ENCODE results near the gene DEF6.

Gene DEF6

DNA sequence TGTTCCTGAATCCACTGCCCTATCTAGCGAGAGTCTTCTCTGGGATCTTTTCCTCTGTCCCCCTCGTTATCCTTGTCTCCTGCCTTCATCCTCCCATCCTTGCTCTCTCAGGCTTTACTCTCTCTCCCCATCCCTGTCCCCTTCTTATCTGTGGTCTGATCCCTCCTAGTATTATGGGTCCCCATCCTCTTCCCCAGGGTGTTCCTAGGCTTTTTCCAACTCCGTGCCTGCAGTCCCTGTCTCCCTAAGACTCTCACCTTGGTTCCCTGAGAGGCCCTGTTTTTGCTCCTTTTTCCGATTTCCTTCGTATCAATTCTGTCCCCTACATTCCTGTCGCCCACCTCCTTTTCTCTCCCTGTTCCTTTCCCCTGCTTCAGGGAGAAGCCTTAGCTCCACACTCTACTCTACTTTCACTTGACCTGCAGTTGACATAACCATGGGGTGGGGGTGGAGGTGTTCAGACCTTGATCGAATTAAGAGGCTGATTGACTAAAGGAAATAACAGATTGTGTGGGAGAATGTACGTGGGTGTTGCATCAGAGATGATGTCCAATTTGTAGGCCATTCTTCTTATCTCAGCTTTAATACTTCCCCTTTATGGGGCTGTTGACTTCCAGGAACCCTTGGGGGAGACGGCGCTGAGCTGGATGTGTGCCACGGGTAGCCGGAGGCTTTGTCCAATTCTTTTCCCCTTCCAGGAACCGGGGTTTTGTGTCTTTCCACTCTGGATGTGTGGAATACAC, 45.6 kb downstream of the DEF6 start:
- DNase-seq (ENCODE audit: low read depth, low spot score) = no peak

DNA sequence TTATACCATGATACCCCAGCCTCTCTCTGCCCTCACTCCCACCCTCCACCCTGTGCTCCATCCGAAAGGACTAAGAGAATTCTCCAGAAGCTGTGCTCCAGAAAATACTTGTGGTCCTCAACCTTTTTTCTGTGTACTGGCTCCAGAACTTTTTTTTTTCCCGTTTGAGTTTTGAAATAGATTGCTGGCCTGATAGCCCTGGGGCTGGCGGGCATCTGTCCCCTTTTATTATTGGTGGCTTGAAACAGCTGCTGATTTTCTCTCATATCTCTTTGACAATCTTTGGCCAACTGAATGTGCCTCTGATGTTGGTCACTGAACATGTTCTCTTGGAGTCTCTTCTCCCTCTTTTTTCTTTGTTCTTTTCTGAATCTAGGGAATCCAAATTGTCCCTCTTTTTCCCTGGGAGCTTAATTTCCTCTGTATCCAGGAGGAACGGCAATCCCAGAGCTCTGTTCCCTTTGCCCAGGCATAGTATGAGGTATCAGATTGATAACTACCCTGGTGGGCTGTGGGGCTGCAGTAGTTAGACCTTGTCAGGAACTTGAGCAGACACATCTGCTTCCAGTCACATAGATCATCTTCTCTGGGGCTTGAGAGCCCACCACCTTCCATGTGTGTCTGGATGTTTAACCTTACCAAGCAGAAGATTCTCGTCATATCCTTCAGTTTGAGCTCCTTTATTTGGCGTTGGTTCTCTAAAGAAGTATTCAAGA, 46.4 kb downstream of the DEF6 start:
- no peak for DNase-seq (ENCODE audit: low read depth, low spot score)

DNA sequence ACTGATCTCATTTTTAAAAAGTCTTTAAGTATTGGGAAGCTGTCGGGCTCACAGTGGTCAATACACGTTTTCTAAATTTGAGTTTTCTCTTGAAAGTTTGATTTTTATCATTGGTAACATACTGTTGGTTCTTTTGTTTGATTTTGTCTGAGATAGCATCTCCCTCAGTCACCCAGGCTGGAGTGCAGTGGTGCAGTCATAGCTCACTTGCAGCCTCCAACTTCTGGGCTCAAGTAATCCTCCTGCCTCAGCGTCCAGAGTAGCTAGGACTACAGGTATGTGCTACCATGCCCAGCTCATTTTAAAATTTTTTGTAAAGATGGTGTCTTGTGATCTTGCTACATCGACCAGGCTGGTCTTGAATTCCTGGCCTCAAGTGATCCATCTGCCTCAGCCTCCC, 53.8 kb downstream of the DEF6 start:
- DNase-seq (ENCODE audit: low read depth, low spot score) = no peak

GRCh38 chr6:35352735-35353134, 55.1 kb downstream of the DEF6 start:
- DNase-seq (ENCODE audit: low read depth, low spot score) = no peak

DNA sequence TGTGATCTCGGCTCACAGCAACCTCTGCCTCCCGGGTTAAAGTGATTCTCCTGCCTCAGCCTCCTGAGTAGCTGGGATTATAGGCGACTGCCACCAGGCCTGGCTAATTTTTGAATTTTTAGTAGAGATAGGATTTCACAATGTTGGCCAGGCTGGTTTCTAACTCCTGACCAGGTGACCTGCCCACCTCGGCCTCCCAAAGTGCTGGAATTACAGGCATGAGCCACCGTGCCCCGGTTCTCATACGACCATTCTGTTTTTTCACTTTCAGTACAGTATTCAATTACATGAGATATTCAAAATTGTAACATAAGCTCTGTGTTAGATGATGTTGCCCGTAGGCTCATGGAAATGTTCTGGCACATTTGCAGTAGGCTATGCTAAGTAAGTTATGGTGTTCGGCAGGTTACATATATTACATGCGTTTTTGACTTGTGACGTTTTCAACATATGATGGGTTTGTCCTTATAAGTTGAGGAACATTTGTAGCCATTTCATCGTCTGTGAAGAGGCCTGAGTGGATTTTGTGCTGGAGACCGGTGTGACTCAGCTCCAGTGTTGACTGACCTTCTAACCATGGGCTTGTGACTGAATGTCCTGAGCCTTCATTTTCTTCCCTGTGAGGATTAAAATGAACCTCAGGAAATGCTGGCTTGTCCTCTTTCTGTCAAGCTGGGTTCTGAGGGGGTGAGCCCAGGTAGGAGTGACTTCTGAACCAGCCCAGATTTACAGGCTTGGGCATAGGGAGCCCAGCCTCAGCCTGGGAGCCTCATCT, 56.9 kb downstream of the DEF6 start:
- DNase-seq (ENCODE audit: low read depth, low spot score) = no peak

DNA sequence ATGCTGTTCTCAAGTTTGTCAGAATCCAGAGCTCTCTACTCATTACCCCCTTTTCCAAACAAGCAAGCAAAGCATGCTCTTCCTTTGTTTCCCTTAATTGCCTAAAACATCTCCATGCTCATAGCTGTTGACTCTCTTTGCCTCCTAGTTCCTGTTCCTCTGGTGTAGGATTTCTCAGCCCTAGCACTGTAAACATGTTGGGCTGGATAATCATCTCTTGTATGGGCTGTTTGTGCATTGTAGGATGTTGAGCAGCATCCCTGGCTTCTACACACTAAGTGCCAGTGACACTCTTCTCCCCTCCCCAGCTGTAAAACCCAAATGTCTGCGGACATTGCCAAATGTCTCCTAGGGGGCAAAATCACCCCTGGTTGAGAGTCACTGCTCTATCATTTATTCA, 58.8 kb downstream of the DEF6 start:
- no peak for DNase-seq (ENCODE audit: low read depth, low spot score)

DNA sequence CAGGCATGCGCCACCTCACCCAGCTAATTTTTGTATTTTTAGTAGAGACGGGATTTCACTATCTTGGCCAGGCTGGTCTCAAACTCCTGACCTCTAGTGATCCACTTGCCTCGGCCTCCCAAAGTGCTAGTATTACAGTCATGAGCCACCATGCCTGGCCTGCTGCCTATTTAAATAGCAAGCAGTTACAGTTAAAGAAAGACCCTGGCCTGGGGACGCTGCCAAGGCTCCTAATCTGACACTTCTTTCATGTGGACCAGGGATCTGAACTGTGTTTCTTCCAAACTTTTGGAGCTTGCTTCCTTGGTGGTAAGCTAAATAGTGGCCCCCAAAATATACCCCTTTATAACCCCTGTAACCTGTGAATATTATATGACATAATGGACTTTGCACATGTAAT, 60.1 kb downstream of the DEF6 start:
- DNase-seq (ENCODE audit: low read depth, low spot score) = no peak

GRCh38 chr6:35358086-35358485, 60.5 kb downstream of the DEF6 start:
- no peak for DNase-seq (ENCODE audit: low read depth, low spot score)

GRCh38 chr6:35359346-35359743, 61.7 kb downstream of the DEF6 start:
- no peak for DNase-seq (ENCODE audit: low read depth, low spot score)

- DNase-seq (ENCODE audit: low read depth, low spot score) = no peak
These were observed 62.2 kb downstream of the DEF6 start for GRCh38 chr6:35359744-35360348.

DNA sequence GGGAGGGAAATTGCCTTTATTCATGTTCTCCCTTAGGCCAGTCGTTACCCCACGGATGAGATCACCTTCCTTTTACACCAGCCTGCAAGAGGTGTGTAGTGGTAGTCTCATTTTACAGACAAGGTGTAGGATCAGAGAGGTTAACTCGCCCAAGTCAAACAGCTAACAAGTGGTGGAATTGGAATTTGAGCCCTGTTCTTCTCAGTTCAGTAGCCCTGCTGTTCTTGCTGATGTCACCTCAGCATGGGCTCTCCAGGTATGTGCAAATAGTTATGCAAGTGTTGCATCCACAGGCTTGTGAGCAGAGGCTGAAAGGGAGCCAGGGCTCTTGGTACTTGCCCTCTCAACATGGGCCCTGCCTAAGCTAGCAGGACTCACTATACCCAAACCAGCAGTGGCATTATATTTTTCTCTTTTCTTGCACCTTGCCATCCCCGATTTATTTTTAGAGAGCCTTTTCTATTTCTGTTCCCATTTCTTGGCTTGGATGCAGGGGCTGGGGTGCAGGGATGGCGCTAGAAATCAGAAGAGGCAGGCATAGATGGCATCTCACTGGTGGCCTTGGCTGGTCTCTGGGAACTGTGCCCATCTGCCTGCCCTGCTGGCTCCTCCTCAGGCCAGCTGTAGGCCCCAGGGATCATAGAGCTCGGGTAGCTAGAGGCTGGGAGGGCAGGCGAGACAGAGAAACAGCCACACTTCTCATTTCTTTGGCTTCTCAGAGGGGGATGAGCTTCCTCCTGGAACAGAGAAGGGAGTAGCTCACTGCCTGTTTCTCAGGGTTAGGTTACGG, 62.9 kb downstream of the DEF6 start:
- no peak for DNase-seq (ENCODE audit: low read depth, low spot score)

DNA sequence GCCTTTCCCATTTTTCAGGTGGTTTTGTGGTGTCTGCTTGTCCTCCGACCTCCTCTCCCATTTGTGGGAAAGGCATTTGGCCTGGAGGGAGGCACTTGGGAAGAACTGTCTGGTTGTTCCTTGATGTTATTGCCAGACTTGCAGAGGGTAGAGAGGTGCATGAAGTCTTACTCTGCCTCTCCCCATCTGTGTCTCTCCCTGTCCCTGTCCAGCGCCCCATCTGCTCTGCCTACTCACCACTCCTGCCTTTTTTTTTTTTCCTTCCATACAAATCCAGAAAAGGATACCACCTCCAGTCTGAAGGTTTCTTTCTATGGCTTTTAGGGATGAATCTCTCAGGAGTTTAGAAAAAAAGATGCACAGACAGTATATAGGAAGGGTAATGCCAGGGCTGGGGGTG, 64.6 kb downstream of the DEF6 start:
- DNase-seq (ENCODE audit: low read depth, low spot score) = no peak

DNA sequence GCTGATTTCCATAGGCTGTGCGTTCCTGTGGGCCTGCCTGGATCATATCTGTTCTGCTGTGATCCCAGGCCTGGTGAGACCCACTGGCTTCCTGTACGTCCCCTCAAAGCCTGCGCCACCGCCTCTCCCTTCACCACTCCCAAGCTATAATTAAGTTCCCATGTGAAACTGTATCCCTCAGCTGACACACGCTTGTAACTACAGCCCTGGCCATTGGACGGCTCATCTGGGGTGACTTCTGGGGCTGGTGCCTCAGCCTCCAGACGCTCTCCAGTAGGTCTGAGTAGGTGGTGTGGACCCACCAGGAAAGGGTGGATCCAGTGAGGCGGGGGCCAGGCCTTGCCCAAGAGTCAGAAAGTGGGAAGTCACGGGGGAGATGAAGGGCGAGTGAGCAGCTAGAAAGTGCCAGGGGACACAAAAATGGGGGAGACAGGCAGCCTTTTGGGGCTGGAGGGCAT, 65.7 kb downstream of the DEF6 start:
- DNase-seq (ENCODE audit: low read depth, low spot score) = no peak

DNA sequence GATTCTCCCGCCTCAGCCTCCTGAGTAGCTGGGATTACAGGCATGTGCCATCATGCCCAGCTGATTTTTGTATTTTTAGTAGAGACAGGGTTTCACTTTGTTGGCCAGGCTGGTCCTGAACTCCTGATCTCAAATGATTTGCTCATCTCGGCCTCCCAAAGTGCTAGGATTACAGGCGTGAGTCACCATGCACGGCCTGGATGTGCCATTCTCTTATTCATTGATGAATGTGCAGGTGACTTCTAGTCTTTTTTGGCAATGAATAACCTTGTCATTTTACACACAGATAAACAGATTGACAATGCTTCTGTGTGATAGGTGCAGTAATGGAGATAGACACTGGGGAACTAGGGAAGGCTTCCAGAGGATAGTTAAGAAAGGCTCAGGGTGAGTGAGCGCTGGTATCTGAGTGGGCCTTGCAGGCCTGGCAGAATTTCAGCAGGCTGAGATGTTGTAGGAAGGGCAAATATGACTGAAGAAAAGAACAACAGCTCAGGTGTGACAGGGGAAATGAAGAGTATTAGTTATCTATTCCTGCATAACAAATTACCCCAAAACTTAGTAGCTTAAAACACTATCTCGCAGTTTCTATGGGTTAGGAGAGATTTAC, 68.1 kb downstream of the DEF6 start:
- DNase-seq (ENCODE audit: low read depth, low spot score) = no peak

- DNase-seq (ENCODE audit: low read depth, low spot score) = no peak
These were observed 68.6 kb downstream of the DEF6 start for GRCh38 chr6:35366204-35366596.

DNA sequence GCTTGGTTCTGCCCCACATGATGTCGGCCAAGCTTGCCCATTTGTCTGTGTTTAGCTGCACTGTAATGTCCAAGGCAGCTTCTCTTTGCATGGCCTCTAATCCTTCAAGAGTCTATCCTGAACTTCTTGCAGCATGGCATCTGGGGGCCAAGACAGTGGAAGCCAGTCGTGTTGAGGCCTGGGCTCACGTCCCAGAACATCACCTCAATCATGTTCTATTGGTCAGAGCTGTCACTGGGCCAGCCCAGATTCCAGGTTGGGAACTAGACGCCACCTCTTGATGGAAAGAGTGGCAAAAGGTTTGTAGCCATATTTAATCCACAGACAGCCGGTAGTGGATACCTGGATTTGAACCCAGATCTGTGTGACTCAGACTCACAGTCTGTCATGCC, 70.0 kb downstream of the DEF6 start:
- no peak for DNase-seq (ENCODE audit: low read depth, low spot score)

DNA sequence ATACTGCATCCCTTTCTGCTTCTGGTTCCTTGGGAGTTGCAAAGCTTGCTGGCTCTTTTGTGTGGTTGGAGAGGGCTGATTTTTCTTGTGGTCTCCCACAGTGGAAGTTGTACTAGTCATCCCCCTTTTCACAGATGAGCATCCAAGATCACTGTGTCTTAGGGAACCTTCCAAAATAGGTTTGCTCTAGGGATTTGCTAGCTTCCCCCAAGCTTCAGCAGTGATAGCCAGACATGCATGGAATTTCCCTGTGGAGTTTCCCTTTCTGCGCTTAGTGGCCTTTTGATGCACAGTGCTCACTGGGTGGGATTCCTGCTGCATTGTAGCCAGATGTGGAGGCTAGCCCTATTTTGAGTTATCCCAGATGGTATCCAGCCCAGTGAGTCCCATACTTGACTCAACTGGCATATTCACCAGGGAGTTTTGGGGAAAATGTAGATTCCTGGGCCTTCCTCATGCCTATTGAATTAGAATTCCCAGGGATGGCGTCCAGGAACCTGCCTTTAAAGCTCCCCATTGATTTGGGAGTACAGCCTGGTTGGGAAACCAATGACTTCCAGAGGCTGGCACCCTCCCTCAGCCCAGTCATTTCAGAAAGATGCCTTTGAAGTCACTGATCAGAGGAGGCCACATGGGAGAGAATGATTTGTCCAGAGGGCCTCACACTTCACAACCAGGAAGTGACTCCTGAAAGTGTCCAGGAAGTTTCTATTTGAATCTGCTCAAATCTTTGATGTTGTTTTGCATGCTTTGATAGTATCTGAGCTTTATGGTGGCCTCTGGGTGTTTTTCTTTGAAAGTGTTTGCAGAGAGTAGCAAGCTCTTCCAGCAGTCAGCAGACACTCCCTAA, 70.6 kb downstream of the DEF6 start:
- DNase-seq (ENCODE audit: low read depth, low spot score) = no peak

- no peak for DNase-seq (ENCODE audit: low read depth, low spot score)
These were observed 72.6 kb downstream of the DEF6 start for GRCh38 chr6:35370124-35370741.

DNA sequence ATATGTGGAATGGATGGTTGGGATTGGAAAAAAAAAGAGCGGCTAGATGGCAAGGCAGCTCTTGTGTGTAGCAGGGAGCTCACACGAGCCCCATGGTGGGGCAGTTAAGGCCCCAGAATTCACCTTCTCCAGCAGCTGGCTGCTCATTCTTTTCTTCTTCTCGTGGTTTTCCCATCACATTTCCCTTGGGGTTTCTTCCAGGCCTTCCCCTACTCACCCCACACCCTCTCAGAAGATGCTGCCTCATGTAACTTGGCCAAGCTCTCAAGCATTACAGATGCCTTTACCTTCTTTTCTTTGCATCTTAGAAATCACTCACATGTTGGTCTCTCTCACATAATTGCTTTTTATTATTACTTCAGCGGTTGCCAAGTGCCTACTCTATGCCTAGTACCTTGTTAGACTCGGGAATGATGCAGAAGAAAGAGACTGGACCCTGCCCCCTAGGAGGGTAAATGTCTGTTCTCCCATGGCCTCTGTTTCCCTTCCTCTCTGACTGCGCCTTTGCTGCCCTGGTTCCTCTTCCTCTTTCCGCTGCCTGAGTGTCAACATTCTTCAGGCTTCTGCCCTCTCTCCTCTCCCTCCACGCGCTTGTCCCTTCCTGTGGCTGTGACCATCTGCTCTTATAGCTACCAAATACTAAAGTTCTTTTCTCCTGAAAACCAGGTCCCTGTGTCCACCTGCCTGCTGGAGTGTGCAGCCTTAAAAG, 73.3 kb downstream of the DEF6 start:
- DNase-seq (ENCODE audit: low read depth, low spot score) = no peak

Data from activated naive CD8-positive, alpha-beta T cell treated with anti-CD3 and anti-CD28 coated beads, Interleukin-2, amount 50 U/mL, for 16 hours (primary cell).